GM12864 (cell line): ENCODE data around the gene RIPK4.
"Not testable (repeated sequence)": the region's sequence is repeated elsewhere in the genome, so short reads cannot be mapped to it uniquely, and the experiment has no call there.

Source experiments
- DNase-seq: peaks from one replicate; pipeline ENCODE4 v3.0.0-alpha.2; 2011; ENCODE audit warnings: low read depth
- H3K4me3 ChIP-seq: 2 replicates; pipeline ENCODE4 v1.5.1; 2011; ENCODE audit warnings: mild to moderate bottlenecking, low read depth, low read length, control low read depth
- TF ChIP-seq, protein P1 (sequence below): IDR thresholded peaks from 2 replicates; pipeline ENCODE4 v1.5.1; 2011; ENCODE audit warnings: low read depth, mild to moderate bottlenecking, moderate library complexity, low read length, control low read depth, inconsistent platforms; ENCODE audit errors: missing control alignments

Gene RIPK4

DNA sequence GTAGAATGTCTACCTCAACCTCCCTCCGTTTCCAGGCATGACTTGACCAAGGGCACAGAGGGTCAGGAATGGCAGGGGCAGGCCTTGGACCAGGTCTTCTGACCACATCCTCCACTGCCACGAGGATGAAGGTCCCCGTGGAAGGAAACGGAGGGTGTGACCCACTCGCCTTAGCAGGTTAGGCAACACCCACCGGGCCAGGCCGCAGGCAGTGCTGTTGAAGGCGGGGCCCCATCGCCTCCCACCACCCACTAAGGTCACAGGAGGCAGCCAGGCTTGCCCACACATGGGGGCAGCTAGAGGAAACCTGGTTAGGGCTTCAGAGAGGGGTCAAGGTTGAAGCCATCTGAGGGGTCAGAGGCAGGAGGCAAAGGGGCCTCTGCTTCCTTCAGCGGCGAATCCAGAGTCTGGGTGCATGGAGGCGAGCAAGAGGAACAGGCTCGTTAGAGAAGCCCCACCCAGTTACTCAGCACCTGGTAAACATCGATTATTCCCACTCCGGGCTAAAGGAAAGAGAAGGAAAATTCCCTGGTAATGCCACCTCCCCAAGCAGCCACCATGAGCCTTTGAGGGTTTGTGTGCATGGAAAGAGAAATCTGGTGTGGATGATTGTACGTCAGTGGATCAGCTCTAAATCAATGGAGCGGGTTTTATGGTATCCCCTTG is 37.0 kb downstream of the RIPK4 start:
- DNase-seq, result no peak
- H3K4me3 ChIP-seq, result no peak overlapping the region
- TF ChIP-seq, protein P1, sequence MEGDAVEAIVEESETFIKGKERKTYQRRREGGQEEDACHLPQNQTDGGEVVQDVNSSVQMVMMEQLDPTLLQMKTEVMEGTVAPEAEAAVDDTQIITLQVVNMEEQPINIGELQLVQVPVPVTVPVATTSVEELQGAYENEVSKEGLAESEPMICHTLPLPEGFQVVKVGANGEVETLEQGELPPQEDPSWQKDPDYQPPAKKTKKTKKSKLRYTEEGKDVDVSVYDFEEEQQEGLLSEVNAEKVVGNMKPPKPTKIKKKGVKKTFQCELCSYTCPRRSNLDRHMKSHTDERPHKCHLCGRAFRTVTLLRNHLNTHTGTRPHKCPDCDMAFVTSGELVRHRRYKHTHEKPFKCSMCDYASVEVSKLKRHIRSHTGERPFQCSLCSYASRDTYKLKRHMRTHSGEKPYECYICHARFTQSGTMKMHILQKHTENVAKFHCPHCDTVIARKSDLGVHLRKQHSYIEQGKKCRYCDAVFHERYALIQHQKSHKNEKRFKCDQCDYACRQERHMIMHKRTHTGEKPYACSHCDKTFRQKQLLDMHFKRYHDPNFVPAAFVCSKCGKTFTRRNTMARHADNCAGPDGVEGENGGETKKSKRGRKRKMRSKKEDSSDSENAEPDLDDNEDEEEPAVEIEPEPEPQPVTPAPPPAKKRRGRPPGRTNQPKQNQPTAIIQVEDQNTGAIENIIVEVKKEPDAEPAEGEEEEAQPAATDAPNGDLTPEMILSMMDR, result no peak

GRCh38 chr21:41727784-41728763 is 38.8 kb downstream of the RIPK4 start:
- H3K4me3 ChIP-seq, result no peak overlapping the region
- no peak for DNase-seq
- TF ChIP-seq, protein P1, result no peak

GRCh38 chr21:41726970-41727783 is 39.7 kb downstream of the RIPK4 start:
- H3K4me3 ChIP-seq, result no peak overlapping the region
- no peak for DNase-seq
- TF ChIP-seq, protein P1, result no peak

- TF ChIP-seq, protein P1, result no peak
- DNase-seq, result no peak
- no peak overlapping the region for H3K4me3 ChIP-seq
Measured at GRCh38 chr21:41726630-41726969, 40.3 kb downstream of the RIPK4 start.

DNA sequence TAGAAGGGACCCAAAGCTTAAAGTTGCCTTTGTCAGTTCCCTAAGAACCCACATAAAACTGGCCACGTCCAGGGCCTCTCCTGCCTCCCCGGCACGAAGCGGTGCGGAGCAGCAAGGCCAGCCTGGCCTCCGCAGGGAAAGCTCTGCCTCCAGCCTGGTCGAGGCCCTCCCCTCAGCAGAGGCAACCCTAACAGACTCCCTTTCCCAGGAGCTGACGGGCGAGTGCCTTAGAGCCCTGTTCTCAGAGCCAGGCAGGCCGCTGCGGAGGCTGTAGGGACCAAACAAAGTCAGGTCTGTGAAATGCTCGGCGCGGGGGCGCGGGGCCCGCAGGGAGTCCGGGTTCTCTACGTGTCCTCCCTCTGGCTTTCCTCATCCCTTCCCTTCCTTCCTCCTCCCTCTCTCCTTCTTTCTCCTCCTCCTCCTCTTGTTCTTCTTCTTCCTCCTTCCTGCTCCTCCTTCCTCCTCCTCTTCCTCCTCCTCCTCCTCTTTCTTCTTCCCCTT is 40.7 kb downstream of the RIPK4 start:
- no peak for DNase-seq
- H3K4me3 ChIP-seq, result no peak overlapping the region
- TF ChIP-seq, protein P1, result no peak

- no peak for DNase-seq
- TF ChIP-seq, protein P1, result no peak
- H3K4me3 ChIP-seq, result no peak overlapping the region
Measured at GRCh38 chr21:41725421-41726031, 41.3 kb downstream of the RIPK4 start.

DNA sequence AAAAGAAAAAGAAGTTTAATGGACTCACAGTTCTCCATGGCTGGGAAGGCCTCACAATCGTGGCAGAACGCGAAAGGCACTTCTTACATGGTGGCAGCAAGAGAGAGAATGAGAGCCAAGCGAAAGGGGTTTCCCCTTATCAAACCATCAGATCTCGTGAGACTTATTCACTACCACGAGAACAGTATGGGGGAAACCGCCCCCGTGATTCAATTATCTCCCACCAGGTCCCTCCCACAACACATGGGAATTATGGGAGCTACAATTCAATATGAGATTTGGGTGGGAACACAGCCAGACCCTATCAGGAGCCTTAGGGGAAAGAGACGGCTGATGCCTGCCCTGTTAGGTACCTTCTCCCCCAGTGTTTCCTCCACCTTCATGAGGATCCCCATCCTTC is 43.0 kb downstream of the RIPK4 start:
- not testable (repeated sequence) for H3K4me3 ChIP-seq, DNase-seq
